GM18867 (cell line): ENCODE results near the gene NPBWR2.

Experiments
- ATAC-seq: cut with Tn5 transposase; IDR thresholded peaks from one replicate; pipeline ENCODE4 v1.9.1; 2021; ENCODE audit warnings: mild to moderate bottlenecking, moderate library complexity; ENCODE audit not compliant: unreplicated experiment

Gene NPBWR2

DNA sequence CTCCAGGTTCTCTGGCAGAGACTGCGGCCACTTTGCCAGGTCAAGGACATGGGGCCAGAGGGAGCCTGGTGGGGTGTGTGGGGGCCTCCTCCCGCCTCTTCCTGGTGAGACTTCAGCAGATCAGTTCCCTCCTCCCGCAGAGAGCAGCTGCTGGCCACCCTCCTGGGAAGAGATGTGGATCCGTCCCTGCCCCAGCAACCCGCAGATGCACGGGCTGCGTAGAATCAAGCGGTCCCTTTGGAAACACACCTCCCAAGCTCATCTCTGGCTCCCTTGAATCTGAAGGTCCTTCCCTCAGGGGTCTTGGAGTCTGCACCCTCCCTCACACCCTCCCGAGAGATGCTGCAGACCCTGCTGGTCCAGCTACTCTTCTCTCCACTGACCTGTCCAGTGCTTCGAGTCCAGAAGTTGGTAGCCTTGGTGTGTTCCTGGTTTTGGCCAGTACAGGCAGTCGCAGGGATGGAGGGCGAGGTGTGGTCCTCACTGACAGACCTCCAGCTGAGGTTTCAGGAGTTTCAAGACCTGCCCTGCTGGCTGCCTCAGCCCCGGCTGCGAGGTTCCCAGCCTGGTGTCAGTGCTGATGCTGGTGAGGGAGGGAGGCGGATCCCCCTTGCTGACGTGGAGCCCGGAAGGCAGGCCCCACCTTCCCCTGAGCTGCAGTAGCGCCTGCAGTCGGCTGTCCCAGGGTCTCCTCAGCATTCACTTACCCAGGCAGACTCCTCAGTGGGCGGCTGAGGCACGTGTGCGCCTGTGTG, at the start of gene NPBWR2:
Gene NPBWR2 (minus strand): TSS at position 585 of the 755 bp plus-strand sequence. CDS start 734 bp downstream, outside the sequence.
- ATAC-seq = no peak

DNA sequence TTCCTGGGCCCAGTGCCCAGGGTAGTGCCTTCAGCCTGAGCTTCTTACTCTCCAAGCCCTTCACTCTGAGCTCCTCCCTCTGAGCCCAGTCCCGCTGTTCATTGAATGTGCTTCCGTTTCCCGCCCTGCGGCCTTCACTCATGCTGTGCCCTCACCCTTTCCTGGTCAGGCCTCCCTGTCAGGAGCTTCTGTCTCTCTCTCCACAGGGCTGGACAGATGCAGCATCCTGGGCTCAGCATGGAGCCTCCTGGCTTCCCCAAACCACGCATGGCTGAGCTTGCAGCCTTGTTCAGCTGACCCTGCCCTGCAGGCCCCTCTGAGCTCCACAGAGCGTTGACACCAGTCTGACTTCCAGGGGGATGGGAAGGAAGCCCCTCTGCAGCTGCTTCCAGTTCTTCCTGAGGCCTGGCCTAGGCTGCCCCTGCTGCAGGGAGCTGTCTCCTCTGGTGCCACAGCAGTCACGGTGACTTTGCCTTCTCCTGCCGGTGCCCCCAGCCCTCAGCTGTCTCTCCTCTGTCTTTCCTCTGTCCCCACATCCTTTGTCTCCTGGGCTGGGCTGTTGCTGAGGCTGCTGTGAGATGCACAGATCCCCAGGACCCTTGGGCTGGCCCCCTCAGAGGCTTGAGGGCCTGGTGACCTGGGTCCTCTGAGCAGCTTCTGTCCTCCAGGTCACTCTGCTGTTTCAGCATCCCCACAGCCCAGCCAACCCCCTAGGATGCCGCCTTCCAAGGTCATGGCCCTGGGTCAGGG, 48.9 kb upstream of the NPBWR2 start:
- no peak for ATAC-seq

- no peak for ATAC-seq
Observed at GRCh38 chr20:64155258-64156135, 48.1 kb upstream of the NPBWR2 start.

- no peak for ATAC-seq
Observed at GRCh38 chr20:64154590-64155257, 47.4 kb upstream of the NPBWR2 start.

DNA sequence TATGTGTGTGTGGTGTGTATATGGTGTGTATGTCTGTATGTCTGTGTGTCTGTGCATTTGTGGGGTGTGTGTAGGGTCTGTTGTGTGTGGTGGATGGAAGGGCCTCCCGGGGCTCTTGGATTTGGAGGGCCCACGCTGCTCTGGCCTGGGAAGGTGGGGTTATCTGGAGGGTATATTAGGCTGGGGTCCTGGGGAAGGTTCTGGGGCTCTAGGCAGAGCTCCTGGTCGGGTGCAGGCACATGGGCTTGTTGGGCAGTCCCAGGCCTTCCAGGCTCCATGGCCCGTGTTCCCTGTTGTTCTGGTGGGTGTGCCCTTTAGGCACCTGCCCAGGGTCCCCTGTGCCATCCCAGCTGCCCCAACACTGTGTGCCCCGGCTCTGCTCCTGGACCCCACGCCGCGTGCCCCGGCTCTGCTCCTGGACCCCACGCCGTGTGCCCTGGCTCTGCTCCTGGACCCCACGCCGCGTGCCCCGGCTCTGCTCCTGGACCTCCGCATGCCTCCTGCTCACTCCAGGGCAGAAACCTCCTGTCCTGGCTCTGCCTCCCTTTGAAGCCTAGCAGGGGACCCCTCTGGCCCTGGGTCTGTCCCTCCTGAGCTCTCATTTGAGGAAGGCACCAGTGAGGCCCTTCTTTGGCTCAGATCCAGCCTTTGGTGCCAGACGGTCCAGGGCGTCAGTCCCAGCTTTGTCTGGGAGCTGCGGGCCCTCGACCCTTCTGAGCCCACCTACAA, 46.7 kb upstream of the NPBWR2 start:
- ATAC-seq = no peak

GRCh38 chr20:64153410-64153809, 46.0 kb upstream of the NPBWR2 start:
- no peak for ATAC-seq

- no peak for ATAC-seq
Observed at GRCh38 chr20:64152906-64153305, 45.5 kb upstream of the NPBWR2 start.

DNA sequence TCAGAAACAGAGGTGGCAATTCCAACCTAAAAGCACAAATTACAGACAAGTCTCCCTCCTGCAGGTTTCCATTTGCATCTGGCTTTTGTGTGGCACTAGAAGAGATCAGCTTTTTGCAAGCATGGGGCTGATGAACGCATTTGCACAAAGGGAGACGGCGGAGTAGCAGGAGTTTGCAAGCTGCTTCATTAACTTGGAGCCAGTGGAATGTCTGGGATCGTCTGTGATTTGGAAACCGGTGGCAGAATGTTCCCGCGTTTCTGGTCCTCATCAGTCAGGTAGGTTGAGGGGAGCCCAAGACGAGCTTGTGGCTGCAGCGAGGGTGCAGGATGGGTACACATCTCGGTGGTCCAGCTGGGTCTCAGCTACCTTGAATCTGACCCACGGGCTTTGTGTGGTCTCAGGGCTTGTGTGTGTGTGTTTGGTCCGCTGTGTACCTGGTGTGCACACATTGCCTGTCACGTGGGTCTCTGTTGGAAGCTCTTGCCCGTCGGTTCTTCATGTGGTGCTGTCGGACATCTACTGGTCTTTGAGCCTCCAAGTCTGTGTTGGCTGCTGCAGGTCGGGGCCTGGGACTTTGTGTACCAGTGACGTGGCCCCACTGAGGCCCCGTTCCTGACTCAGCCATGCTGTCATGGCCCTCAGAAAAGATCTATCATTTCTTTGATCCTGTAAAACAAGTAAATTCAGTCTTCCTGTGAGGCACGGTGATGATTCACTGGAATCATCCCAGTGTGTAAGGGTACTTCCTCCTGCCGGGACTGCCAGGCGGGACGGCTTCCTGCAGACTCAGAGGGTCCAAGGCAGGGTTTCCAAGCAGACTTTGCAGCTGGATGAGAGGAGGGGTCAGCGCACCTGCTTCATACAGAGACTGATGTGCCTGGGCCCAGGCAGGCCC, 44.5 kb upstream of the NPBWR2 start:
- no peak for ATAC-seq

GRCh38 chr20:64150756-64151632, 43.6 kb upstream of the NPBWR2 start:
- ATAC-seq = no peak

- no peak for ATAC-seq
Observed at GRCh38 chr20:64149809-64150560, 42.6 kb upstream of the NPBWR2 start.

GRCh38 chr20:64149141-64149540, 41.8 kb upstream of the NPBWR2 start:
- no peak for ATAC-seq

DNA sequence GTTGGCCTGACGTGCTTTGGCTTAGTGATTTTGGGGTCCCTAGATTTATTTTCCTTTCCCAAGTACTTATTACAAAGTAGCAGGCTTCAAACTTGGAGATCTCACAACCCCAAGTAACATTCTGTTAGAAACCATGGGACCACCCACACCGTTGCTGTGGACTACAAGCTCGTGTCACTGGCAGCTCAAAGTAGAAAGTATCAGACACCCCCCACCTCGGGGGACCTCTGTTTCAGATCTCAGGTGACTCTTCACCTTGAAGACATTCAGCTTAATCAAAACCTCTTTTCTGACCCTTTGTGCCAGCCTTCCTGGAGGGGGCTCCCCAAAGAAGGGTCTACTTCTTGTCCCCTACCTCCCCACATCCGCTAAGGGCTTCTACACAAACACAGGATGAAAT, 41.2 kb upstream of the NPBWR2 start:
- no peak for ATAC-seq

- no peak for ATAC-seq
Observed at GRCh38 chr20:64146936-64147477, 39.6 kb upstream of the NPBWR2 start.

- no peak for ATAC-seq
Observed at GRCh38 chr20:64146301-64146935, 39.1 kb upstream of the NPBWR2 start.

GRCh38 chr20:64145458-64146300, 38.3 kb upstream of the NPBWR2 start:
- ATAC-seq = no peak
